ENCODE results near the gene SDHC.

The SDHC gene

GRCh38 chr1:161314201-161314981, at the start of gene SDHC:
Gene SDHC, plus strand, starts transcription at chr1:161314381. Its CDS starts 25 bp downstream, at chr1:161314406.
- H2AFZ ChIP-seq (ENCODE audit: low read length): peak within 1 kb of the TSS; percentile 97
- no peaks in the 10 kb centered on the region for H4K20me1 ChIP-seq (ENCODE audit: insufficient read depth, low read length, poor library complexity, severe bottlenecking)
- H3K9ac ChIP-seq (ENCODE audit: low read depth, low read length, poor library complexity, severe bottlenecking): peak within 1 kb of the TSS; percentile 92
- H3K4me2 ChIP-seq (ENCODE audit: low read depth, low read length, poor library complexity, severe bottlenecking): peak within 1 kb of the TSS; percentile 85
- H3F3A ChIP-seq (ENCODE audit: low read depth): no peaks in the 10 kb centered on the region
- no peak for TF ChIP-seq EZH2phosphoT487 (IDR thresholded peaks at IDR 0.05; ENCODE audit: borderline replicate concordance)
- TF ChIP-seq CTCF (conservative IDR thresholded peaks at IDR 0.05; ENCODE audit: low read length): peak; percentile 48
- H3K4me3 ChIP-seq (ENCODE audit: low read length, poor library complexity, severe bottlenecking): peak within 1 kb of the TSS; percentile 97
- peaks cover 7% of the 10 kb centered on the region for H3K4me1 ChIP-seq (ENCODE audit: insufficient read depth, low read length, poor library complexity, severe bottlenecking)
- no peaks in the 10 kb centered on the region for H3K9me2 ChIP-seq (replicated peaks; ENCODE audit: low read depth, low read length)
- no peaks in the 10 kb centered on the region for H3K9me3 ChIP-seq (ENCODE audit: insufficient read depth, low read depth, low read length)
- H3K79me2 ChIP-seq (ENCODE audit: insufficient read depth, low read length): peaks cover 20% of the 10 kb centered on the region
- no peaks in the 10 kb centered on the region for H3K36me3 ChIP-seq (ENCODE audit: insufficient read depth, low read length)
- no peaks in the 10 kb centered on the region for H3K27me3 ChIP-seq (ENCODE audit: insufficient read depth, low read length, poor library complexity, severe bottlenecking)

- H2AFZ ChIP-seq (ENCODE audit: low read length): no peak overlapping the region
Measured at GRCh38 chr1:161265305-161265704, 48.9 kb upstream of the SDHC start.

GRCh38 chr1:161266202-161266601, 48.0 kb upstream of the SDHC start:
- no peaks in the 10 kb centered on the region for H3F3A ChIP-seq (ENCODE audit: low read depth)
- no peaks in the 10 kb centered on the region for H3K9me3 ChIP-seq (ENCODE audit: insufficient read depth, low read depth, low read length)
- H3K4me3 ChIP-seq (ENCODE audit: low read length, poor library complexity, severe bottlenecking): no peak overlapping the region
- H3K4me1 ChIP-seq (ENCODE audit: insufficient read depth, low read length, poor library complexity, severe bottlenecking): peaks cover 13% of the 10 kb centered on the region
- H3K9ac ChIP-seq (ENCODE audit: low read depth, low read length, poor library complexity, severe bottlenecking): no peak overlapping the region
- no peak overlapping the region for H2AFZ ChIP-seq (ENCODE audit: low read length)
- H3K4me2 ChIP-seq (ENCODE audit: low read depth, low read length, poor library complexity, severe bottlenecking): no peak overlapping the region
- H3K36me3 ChIP-seq (ENCODE audit: insufficient read depth, low read length): no peaks in the 10 kb centered on the region
- H3K9me2 ChIP-seq (replicated peaks; ENCODE audit: low read depth, low read length): no peaks in the 10 kb centered on the region
- no peaks in the 10 kb centered on the region for H4K20me1 ChIP-seq (ENCODE audit: insufficient read depth, low read length, poor library complexity, severe bottlenecking)
- H3K79me2 ChIP-seq (ENCODE audit: insufficient read depth, low read length): no peaks in the 10 kb centered on the region
- no peaks in the 10 kb centered on the region for H3K27me3 ChIP-seq (ENCODE audit: insufficient read depth, low read length, poor library complexity, severe bottlenecking)
- TF ChIP-seq EZH2phosphoT487 (IDR thresholded peaks at IDR 0.05; ENCODE audit: borderline replicate concordance) (no peak), CTCF (conservative IDR thresholded peaks at IDR 0.05; ENCODE audit: low read length) (no peak)

More at GRCh38 chr1:161265305-161265704, 48.9 kb upstream of the SDHC start:
- no peaks in the 10 kb centered on the region for H3K9me3 ChIP-seq (ENCODE audit: insufficient read depth, low read depth, low read length)
- H3K36me3 ChIP-seq (ENCODE audit: insufficient read depth, low read length): no peaks in the 10 kb centered on the region
- no peaks in the 10 kb centered on the region for H3K79me2 ChIP-seq (ENCODE audit: insufficient read depth, low read length)
- no peaks in the 10 kb centered on the region for H3F3A ChIP-seq (ENCODE audit: low read depth)
- no peaks in the 10 kb centered on the region for H3K9me2 ChIP-seq (replicated peaks; ENCODE audit: low read depth, low read length)
- no peaks in the 10 kb centered on the region for H4K20me1 ChIP-seq (ENCODE audit: insufficient read depth, low read length, poor library complexity, severe bottlenecking)
- no peak overlapping the region for H3K9ac ChIP-seq (ENCODE audit: low read depth, low read length, poor library complexity, severe bottlenecking)
- peaks cover 17% of the 10 kb centered on the region for H3K4me1 ChIP-seq (ENCODE audit: insufficient read depth, low read length, poor library complexity, severe bottlenecking)
- no peak overlapping the region for H3K4me2 ChIP-seq (ENCODE audit: low read depth, low read length, poor library complexity, severe bottlenecking)
- H3K27me3 ChIP-seq (ENCODE audit: insufficient read depth, low read length, poor library complexity, severe bottlenecking): no peaks in the 10 kb centered on the region
- TF ChIP-seq CTCF (conservative IDR thresholded peaks at IDR 0.05; ENCODE audit: low read length) (no peak), EZH2phosphoT487 (IDR thresholded peaks at IDR 0.05; ENCODE audit: borderline replicate concordance) (no peak)
- no peak overlapping the region for H3K4me3 ChIP-seq (ENCODE audit: low read length, poor library complexity, severe bottlenecking)
